BE2C (cell line): ENCODE data around the gene ARPC4.

Source experiments
- DNase-seq: peaks from one replicate; pipeline ENCODE4 v3.0.0-alpha.2; 2020
- H3K27me3 ChIP-seq: fragments of 250-450 bp; sonication (Bioruptor Pico); 2 replicates; pipeline ENCODE4 v1.5.1; 2020; ENCODE audit warnings: mild to moderate bottlenecking
- H3K36me3 ChIP-seq: fragments of 250-450 bp; sonication (Bioruptor Pico); 2 replicates; pipeline ENCODE4 v1.5.1; 2020; ENCODE audit warnings: mild to moderate bottlenecking
- H3K4me1 ChIP-seq: fragments of 250-450 bp; sonication (Bioruptor Pico); 2 replicates; pipeline ENCODE4 v1.5.1; 2020
- H3K4me3 ChIP-seq: 2 replicates; pipeline ENCODE4 v1.5.1; 2011; ENCODE audit warnings: low read depth, low read length
- H3K9me3 ChIP-seq: fragments of 250-450 bp; sonication (Bioruptor Pico); 2 replicates; pipeline ENCODE4 v1.5.1; 2020
- CTCF ChIP-seq: IDR thresholded peaks from 2 replicates; pipeline ENCODE4 v1.5.1; 2012; ENCODE audit warnings: mild to moderate bottlenecking, low read depth, low read length

The ARPC4 gene

DNA sequence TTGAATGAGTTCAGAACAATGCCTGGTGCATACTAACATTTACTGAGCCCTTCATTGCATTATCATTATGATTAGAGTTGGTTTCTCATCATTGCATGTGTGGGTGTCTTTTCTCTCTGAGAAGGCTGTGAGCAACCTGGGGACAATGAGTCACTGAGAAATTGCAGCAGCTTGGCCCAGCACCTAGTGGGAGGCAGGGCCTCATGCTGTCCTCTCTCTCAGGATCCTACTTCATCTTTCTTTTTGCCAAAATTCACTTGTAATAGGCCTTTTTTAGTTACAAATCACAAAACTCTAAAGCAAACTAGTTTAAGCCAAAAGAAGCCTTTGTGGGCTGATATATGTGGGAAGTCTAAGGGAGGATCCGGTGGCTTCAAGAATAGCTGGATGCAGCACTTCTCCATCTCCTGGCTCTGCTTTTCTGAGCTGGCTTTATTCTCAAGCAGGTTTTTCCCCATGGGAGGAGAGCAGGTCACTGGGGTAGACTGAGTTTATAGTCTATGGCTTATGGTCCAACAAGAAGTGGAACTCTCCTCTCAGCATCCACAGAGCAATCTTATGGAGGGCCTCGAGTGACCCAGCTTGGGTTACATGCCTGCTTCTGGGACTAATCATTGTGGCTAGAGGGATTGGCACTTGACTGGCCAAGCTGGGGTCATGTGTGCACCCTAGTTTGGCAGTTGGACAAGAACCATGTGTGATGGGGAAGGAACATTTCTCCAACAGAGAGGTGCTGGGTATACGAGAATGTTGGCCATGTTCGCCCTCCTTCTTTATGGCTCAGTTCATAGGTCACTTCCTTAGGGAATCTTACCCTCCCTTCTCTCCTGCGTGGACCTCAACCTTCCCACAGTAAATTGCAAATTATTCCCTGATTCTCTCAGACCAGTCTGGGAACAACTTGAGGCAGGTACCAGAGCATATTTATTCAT, 14.5 kb upstream of the ARPC4 start:
- no peaks in the 10 kb centered on the region for H3K27me3 ChIP-seq
- no peaks in the 10 kb centered on the region for H3K9me3 ChIP-seq
- TF ChIP-seq CTCF: no peak
- H3K4me1 ChIP-seq: no peaks in the 10 kb centered on the region
- no peaks in the 10 kb centered on the region for H3K36me3 ChIP-seq
- DNase-seq: no peak
- no peak overlapping the region for H3K4me3 ChIP-seq

- no peak for TF ChIP-seq CTCF
- Histone ChIP-seq H3K27me3 (no peaks in the 10 kb centered on the region), H3K4me1 (no peaks in the 10 kb centered on the region), H3K9me3 (no peaks in the 10 kb centered on the region), H3K36me3 (no peaks in the 10 kb centered on the region), H3K4me3 (no peak overlapping the region)
- DNase-seq: no peak
Measured at GRCh38 chr3:9779075-9779593, 13.7 kb upstream of the ARPC4 start.

GRCh38 chr3:9779721-9780457, 13.0 kb upstream of the ARPC4 start:
- no peak for TF ChIP-seq CTCF
- Histone ChIP-seq H3K4me1 (no peaks in the 10 kb centered on the region), H3K27me3 (no peaks in the 10 kb centered on the region), H3K36me3 (no peaks in the 10 kb centered on the region), H3K9me3 (no peaks in the 10 kb centered on the region), H3K4me3 (no peak overlapping the region)
- no peak for DNase-seq

- Histone ChIP-seq H3K4me3 (no peak overlapping the region), H3K4me1 (peaks cover 1% of the 10 kb centered on the region; the same call in 1 of the 2 replicates), H3K36me3 (no peaks in the 10 kb centered on the region), H3K27me3 (no peaks in the 10 kb centered on the region), H3K9me3 (no peaks in the 10 kb centered on the region)
- DNase-seq: no peak
- TF ChIP-seq CTCF: no peak
Measured at GRCh38 chr3:9780458-9780812, 12.4 kb upstream of the ARPC4 start.

- no peak for TF ChIP-seq CTCF
- Histone ChIP-seq H3K9me3 (no peaks in the 10 kb centered on the region), H3K4me1 (peaks cover 3% of the 10 kb centered on the region; the same call in 1 of the 2 replicates), H3K36me3 (no peaks in the 10 kb centered on the region), H3K27me3 (no peaks in the 10 kb centered on the region), H3K4me3 (no peak overlapping the region)
- DNase-seq: no peak
Measured at GRCh38 chr3:9780910-9781309, 12.0 kb upstream of the ARPC4 start.

- H3K36me3 ChIP-seq: no peaks in the 10 kb centered on the region
- no peak for TF ChIP-seq CTCF
- H3K9me3 ChIP-seq: no peaks in the 10 kb centered on the region
- H3K27me3 ChIP-seq: no peaks in the 10 kb centered on the region
- DNase-seq: no peak
- no peak overlapping the region for H3K4me3 ChIP-seq
- H3K4me1 ChIP-seq: peaks cover 3% of the 10 kb centered on the region; the same call in 1 of the 2 replicates
Measured at GRCh38 chr3:9781551-9781950, 11.3 kb upstream of the ARPC4 start.
